H9 (cell line): Measurements from ENCODE around the gene CENPP. TPM values are rescaled to one million over a fixed set of nuclear protein-coding genes. Genes with fewer than 3 reads are reported as not detected.

Source experiments
- DNase-seq: peaks from one replicate; pipeline ENCODE4 v3.0.0-alpha.2; 2017
- H2AFZ ChIP-seq: one replicate; pipeline ENCODE4 v1.6.1; 2013; ENCODE audit warnings: mild to moderate bottlenecking, low read length, control low read depth, moderate library complexity
- H2AK5ac ChIP-seq: 2 replicates; pipeline ENCODE4 v1.6.1; 2013; ENCODE audit warnings: low read length, control low read depth, mixed read lengths; ENCODE audit not compliant: insufficient read length
- H2BK120ac ChIP-seq: one replicate; pipeline ENCODE4 v1.6.1; 2013; ENCODE audit warnings: low read depth, mild to moderate bottlenecking, low read length, control low read depth, inconsistent platforms; ENCODE audit not compliant: poor library complexity, severe bottlenecking
- H2BK12ac ChIP-seq: 2 replicates; pipeline ENCODE4 v1.6.1; 2013; ENCODE audit warnings: low read length, control low read depth, mixed read lengths, low read depth; ENCODE audit not compliant: insufficient read length
- H2BK15ac ChIP-seq: 2 replicates; pipeline ENCODE4 v1.6.1; 2013; ENCODE audit warnings: low read depth, low read length, control low read depth
- H2BK20ac ChIP-seq: one replicate; pipeline ENCODE4 v1.6.1; 2013; ENCODE audit warnings: low read depth, mild to moderate bottlenecking, low read length, control low read depth, inconsistent platforms; ENCODE audit not compliant: poor library complexity, severe bottlenecking
- H2BK5ac ChIP-seq: 2 replicates; pipeline ENCODE4 v1.6.1; 2013; ENCODE audit warnings: low read length, control low read depth, mixed read lengths; ENCODE audit not compliant: insufficient read length
- H3K14ac ChIP-seq: 2 replicates; pipeline ENCODE4 v1.6.1; 2013; ENCODE audit warnings: low read length, control low read depth; ENCODE audit not compliant: insufficient read depth
- H3K18ac ChIP-seq: 2 replicates; pipeline ENCODE4 v1.6.1; 2013; ENCODE audit warnings: low read depth, mild to moderate bottlenecking, mixed read lengths, low read length, control low read depth; ENCODE audit not compliant: insufficient read length
- H3K23ac ChIP-seq: 2 replicates; pipeline ENCODE4 v1.6.1; 2013; ENCODE audit warnings: low read length, control low read depth, mixed read lengths, low read depth; ENCODE audit not compliant: insufficient read length
- H3K23me2 ChIP-seq: 2 replicates; pipeline ENCODE4 v1.6.1; 2013; ENCODE audit warnings: low read depth, mild to moderate bottlenecking, mixed read lengths, low read length, control low read depth; ENCODE audit not compliant: insufficient read length, poor library complexity, severe bottlenecking
- H3K27ac ChIP-seq: 2 replicates; pipeline ENCODE4 v1.5.1; 2013; ENCODE audit warnings: low read length, control low read depth, mixed read lengths, low read depth; ENCODE audit not compliant: insufficient read length
- H3K27me3 ChIP-seq: 2 replicates; pipeline ENCODE4 v1.6.1; 2013; ENCODE audit warnings: low read length, control low read depth, inconsistent platforms; ENCODE audit not compliant: insufficient read depth
- H3K4ac ChIP-seq: 2 replicates; pipeline ENCODE4 v1.6.1; 2013; ENCODE audit warnings: low read depth, mild to moderate bottlenecking, control low read depth, inconsistent platforms, low read length, moderate library complexity
- H3K4me1 ChIP-seq: 2 replicates; pipeline ENCODE4 v1.6.1; 2013; ENCODE audit warnings: low read length, control low read depth, inconsistent platforms; ENCODE audit not compliant: insufficient read depth
- H3K4me2 ChIP-seq: 2 replicates; pipeline ENCODE4 v1.6.1; 2013; ENCODE audit warnings: low read length, control low read depth, mixed read lengths; ENCODE audit not compliant: insufficient read length, insufficient read depth
- H3K56ac ChIP-seq: 2 replicates; pipeline ENCODE4 v1.6.1; 2013; ENCODE audit warnings: low read depth, mild to moderate bottlenecking, mixed read lengths, low read length, control low read depth; ENCODE audit not compliant: insufficient read length
- H3K79me1 ChIP-seq: 2 replicates; pipeline ENCODE4 v1.6.1; 2013; ENCODE audit warnings: low read depth, mild to moderate bottlenecking, moderate library complexity, low read length, control low read depth, inconsistent platforms; ENCODE audit not compliant: insufficient read depth, poor library complexity, severe bottlenecking
- H3K79me2 ChIP-seq: 2 replicates; pipeline ENCODE4 v1.6.1; 2013; ENCODE audit warnings: low read length, control low read depth, inconsistent platforms; ENCODE audit not compliant: insufficient read depth
- H3K9ac ChIP-seq: 2 replicates; pipeline ENCODE4 v1.6.1; 2013; ENCODE audit warnings: low read length, control low read depth, mixed read lengths; ENCODE audit not compliant: insufficient read length; ENCODE audit errors: extremely low read depth
- H3K9me3 ChIP-seq: one replicate; pipeline ENCODE4 v1.6.1; 2013; ENCODE audit warnings: low read depth, low read length, inconsistent platforms; ENCODE audit not compliant: control insufficient read depth
- H3T11ph ChIP-seq: one replicate; pipeline ENCODE4 v1.6.1; 2013; ENCODE audit warnings: mild to moderate bottlenecking, low read length, control low read depth, inconsistent platforms
- H4K20me1 ChIP-seq: one replicate; pipeline ENCODE4 v1.6.1; 2013; ENCODE audit not compliant: control insufficient read depth, insufficient read length, insufficient read depth
- H4K5ac ChIP-seq: 2 replicates; pipeline ENCODE4 v1.6.1; 2013; ENCODE audit warnings: low read depth, mild to moderate bottlenecking, mixed read lengths, low read length, control low read depth; ENCODE audit not compliant: insufficient read length
- H4K8ac ChIP-seq: replicated peaks from 2 replicates; pipeline ENCODE4 v1.6.1; 2013; ENCODE audit warnings: low read length, control low read depth, mixed read lengths, low read depth; ENCODE audit not compliant: insufficient read length
- H4K91ac ChIP-seq: 2 replicates; pipeline ENCODE4 v1.6.1; 2013; ENCODE audit warnings: low read depth, mild to moderate bottlenecking, moderate library complexity, mixed read lengths, low read length, control low read depth; ENCODE audit not compliant: insufficient read length
- H3K27ac Mint-ChIP-seq, 3 experiments: 2 replicates in 2 of 3; 3 replicates in 1 of 3; pipeline ENCODE4 v1.8.0; 2020 to 2021; ENCODE audit warnings: mixed read lengths in 3 of 3, mild to moderate bottlenecking in 1 of 3, moderate library complexity in 1 of 3
- H3K27me3 Mint-ChIP-seq: 2 replicates; pipeline ENCODE4 v1.8.0; 2021; ENCODE audit warnings: low read depth, mild to moderate bottlenecking, moderate library complexity, mixed read lengths
- H3K36me3 Mint-ChIP-seq, 3 experiments: 2 replicates in 2 of 3; 3 replicates in 1 of 3; pipeline ENCODE4 v1.8.0; 2020 to 2021; ENCODE audit warnings: low read depth in 3 of 3, mixed read lengths in 3 of 3; ENCODE audit not compliant: insufficient read depth in 1 of 3
- H3K4me1 Mint-ChIP-seq, 2 experiments: 2 replicates each; pipeline ENCODE4 v1.8.0; 2020; ENCODE audit warnings: mixed read lengths in 2 of 2
- H3K4me3 Mint-ChIP-seq, 2 experiments: 2 replicates in 1 of 2; 3 replicates in 1 of 2; pipeline ENCODE4 v1.8.0; 2020 to 2021; ENCODE audit warnings: mild to moderate bottlenecking in 2 of 2, mixed read lengths in 2 of 2, moderate library complexity in 1 of 2
- H3K9me3 Mint-ChIP-seq, 2 experiments: 2 replicates in 1 of 2; 3 replicates in 1 of 2; pipeline ENCODE4 v1.8.0; 2020; ENCODE audit warnings: mild to moderate bottlenecking in 2 of 2, mixed read lengths in 2 of 2, moderate library complexity in 1 of 2
- WGBS: extraction: QIAGEN DNeasy Blood & Tissue Kit; methylation state at CpG from one replicate; pipeline ENCODE4 v1.1.7; 2013; ENCODE audit warnings: missing lambda C conversion rate, low lambda C conversion rate, mixed read lengths; ENCODE audit not compliant: insufficient read length; ENCODE audit errors: extremely low coverage; 5-methylcytosine and 5-hydroxymethylcytosine counted together
- total RNA-seq: library from RNA; stranded (reverse); gene quantifications from 2 replicates; pipeline ENCODE4 v1.2.1, GENCODE V29; 2021
- TF ChIP-seq, protein P1 (sequence below): fragments of 200-600 bp; sonication (generic); conservative IDR thresholded peaks from 3 replicates; pipeline ENCODE4 v1.8.0; 2021; ENCODE audit warnings: antibody characterized with exemption, mild to moderate bottlenecking

The CENPP gene
- total RNA-seq, 1 experiment from 2014 or later: 9.1 TPM

GRCh38 chr9:92665836-92666235 is 340.1 kb downstream of the CENPP start:
- Histone ChIP-seq H3K4me1 (peaks cover 14% of the 10 kb centered on the region; the same call in 1 of the 2 replicates), H4K5ac (no peak overlapping the region), H3K56ac (no peak overlapping the region), H3K27me3 (no peaks in the 10 kb centered on the region), H3K27ac (no peak overlapping the region), H3K9ac (no peak overlapping the region), H2BK5ac (no peak overlapping the region), H3K9me3 (no peaks in the 10 kb centered on the region), H3K79me1 (peaks cover 14% of the 10 kb centered on the region), H3K23ac (no peak overlapping the region), H4K91ac (no peak overlapping the region), H3K18ac (no peak overlapping the region), H3K14ac (no peak overlapping the region), H4K20me1 (no peaks in the 10 kb centered on the region), H2AFZ (no peak overlapping the region), H3K4ac (no peak overlapping the region), H3K23me2 (peaks cover 5% of the 10 kb centered on the region), H2BK15ac (no peak overlapping the region), H2BK12ac (no peak overlapping the region), H2BK20ac (no peak overlapping the region), H2AK5ac (no peak overlapping the region), H3K4me2 (no peak overlapping the region), H2BK120ac (no peak overlapping the region), H4K8ac (no peak overlapping the region), H3K79me2 (peaks cover 12% of the 10 kb centered on the region; the same call in 1 of the 2 replicates), H3T11ph (no peak overlapping the region)
- H3K27me3 Mint-ChIP-seq: no peaks in the 10 kb centered on the region
- no CpG with 5 or more reads among the region's 3 CpGs for WGBS
- peaks cover 0 to 10% (median 0%) of the 10 kb centered on the region in 3 experiments; a peak in 5 of 7 replicates for H3K36me3 Mint-ChIP-seq
- H3K4me1 Mint-ChIP-seq: peaks cover 15 to 24% of the 10 kb centered on the region in 2 experiments
- no peak for DNase-seq
- peak overlapping the region in 1 of 3 experiments; percentile 17; a peak in 2 of 7 replicates for H3K27ac Mint-ChIP-seq
- H3K4me3 Mint-ChIP-seq: no peak overlapping the region
- H3K9me3 Mint-ChIP-seq: no peaks in the 10 kb centered on the region
- TF ChIP-seq, protein P1, sequence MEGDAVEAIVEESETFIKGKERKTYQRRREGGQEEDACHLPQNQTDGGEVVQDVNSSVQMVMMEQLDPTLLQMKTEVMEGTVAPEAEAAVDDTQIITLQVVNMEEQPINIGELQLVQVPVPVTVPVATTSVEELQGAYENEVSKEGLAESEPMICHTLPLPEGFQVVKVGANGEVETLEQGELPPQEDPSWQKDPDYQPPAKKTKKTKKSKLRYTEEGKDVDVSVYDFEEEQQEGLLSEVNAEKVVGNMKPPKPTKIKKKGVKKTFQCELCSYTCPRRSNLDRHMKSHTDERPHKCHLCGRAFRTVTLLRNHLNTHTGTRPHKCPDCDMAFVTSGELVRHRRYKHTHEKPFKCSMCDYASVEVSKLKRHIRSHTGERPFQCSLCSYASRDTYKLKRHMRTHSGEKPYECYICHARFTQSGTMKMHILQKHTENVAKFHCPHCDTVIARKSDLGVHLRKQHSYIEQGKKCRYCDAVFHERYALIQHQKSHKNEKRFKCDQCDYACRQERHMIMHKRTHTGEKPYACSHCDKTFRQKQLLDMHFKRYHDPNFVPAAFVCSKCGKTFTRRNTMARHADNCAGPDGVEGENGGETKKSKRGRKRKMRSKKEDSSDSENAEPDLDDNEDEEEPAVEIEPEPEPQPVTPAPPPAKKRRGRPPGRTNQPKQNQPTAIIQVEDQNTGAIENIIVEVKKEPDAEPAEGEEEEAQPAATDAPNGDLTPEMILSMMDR: no peak
